H1 (cell line): Measurements from ENCODE around the gene EYA2. TPM values are rescaled to one million over a fixed set of nuclear protein-coding genes. Genes with fewer than 3 reads are reported as not detected.

ENCODE experiments used
- CTCF ChIA-PET: fragments of 300-600 bp; sonication (Branson Sonifier 250); formaldehyde crosslinking; loops from one replicate; lab custom pipeline; 2021; ENCODE audit not compliant: partially characterized antibody; lab: Charles Lee
- POLR2A ChIA-PET: fragments of 300-600 bp; sonication (Branson Sonifier 250); formaldehyde crosslinking; loops from one replicate; lab custom pipeline; 2021; ENCODE audit warnings: inconsistent platforms; ENCODE audit not compliant: partially characterized antibody; lab: Charles Lee
- DNase-seq, 2 experiments: peaks; one replicate each; pipeline versions ENCODE4 v3.0.0 to v3.0.0-alpha.2; 2010 to 2022; ENCODE audit warnings: low spot score in 2 of 2, low read depth in 1 of 2, mixed read lengths in 1 of 2
- FAIRE-seq: peaks from 2 replicates; lab custom pipeline; 2011; peaks lifted over from hg19 to GRCh38; lab: Jason Lieb, UNC
- H2AFZ ChIP-seq: 2 replicates; pipeline ENCODE4 v1.8.1; 2012; ENCODE audit warnings: low read length, inconsistent platforms
- H2AK5ac ChIP-seq: 2 replicates; pipeline ENCODE4 v1.6.1; 2013; ENCODE audit warnings: low read depth, low read length
- H2BK120ac ChIP-seq: replicated peaks from 2 replicates; pipeline ENCODE3; 2013; ENCODE audit warnings: low read depth, low read length, inconsistent platforms
- H2BK12ac ChIP-seq: 2 replicates; pipeline ENCODE4 v1.6.1; 2013; ENCODE audit warnings: low read depth, low read length
- H2BK15ac ChIP-seq: 2 replicates; pipeline ENCODE4 v1.6.1; 2013; ENCODE audit warnings: low read length
- H2BK20ac ChIP-seq: 2 replicates; pipeline ENCODE4 v1.6.1; 2013; ENCODE audit warnings: low read length
- H2BK5ac ChIP-seq: 2 replicates; pipeline ENCODE4 v1.6.1; 2013; ENCODE audit warnings: low read depth, low read length
- H3K14ac ChIP-seq: 2 replicates; pipeline ENCODE4 v1.6.1; 2013; ENCODE audit warnings: inconsistent platforms; ENCODE audit not compliant: insufficient read length
- H3K18ac ChIP-seq: 2 replicates; pipeline ENCODE4 v1.6.1; 2013; ENCODE audit warnings: low read length; ENCODE audit errors: extremely low read depth
- H3K23ac ChIP-seq: 2 replicates; pipeline ENCODE4 v1.6.1; 2013; ENCODE audit warnings: inconsistent platforms; ENCODE audit not compliant: insufficient read length
- H3K23me2 ChIP-seq: 2 replicates; pipeline ENCODE4 v1.6.1; 2013; ENCODE audit warnings: low read depth, low read length
- H3K27ac ChIP-seq: 2 replicates; pipeline ENCODE4 v1.6.1; 2011; ENCODE audit warnings: low read depth, low read length, inconsistent platforms
- H3K27me3 ChIP-seq, 4 experiments: replicated peaks in 1 of 4; 1 replicate in 1 of 4; 2 replicates in 3 of 4; pipeline versions ENCODE4 v1.6.1 to v1.8.1; 2011 to 2013; ENCODE audit warnings: low read length in 3 of 4, mild to moderate bottlenecking in 3 of 4, inconsistent platforms in 2 of 4, mixed read lengths in 2 of 4, moderate library complexity in 1 of 4; ENCODE audit not compliant: control insufficient read depth in 3 of 4, insufficient read depth in 3 of 4; ENCODE audit errors: extremely low read depth in 1 of 4
- H3K36me3 ChIP-seq, 4 experiments: 2 replicates each; pipeline versions ENCODE4 v1.6.1 to v1.8.1; 2011 to 2013; ENCODE audit warnings: mild to moderate bottlenecking in 4 of 4, low read length in 3 of 4, moderate library complexity in 2 of 4, control low read depth in 1 of 4, inconsistent platforms in 1 of 4; ENCODE audit not compliant: insufficient read depth in 4 of 4, control insufficient read depth in 2 of 4
- H3K4ac ChIP-seq: replicated peaks from 2 replicates; pipeline ENCODE3; 2013; ENCODE audit warnings: low read length, low read depth, mixed read lengths, inconsistent platforms; ENCODE audit not compliant: insufficient read length
- H3K4me1 ChIP-seq, 4 experiments: replicated peaks in 1 of 4; 1 replicate in 1 of 4; 2 replicates in 3 of 4; pipeline versions ENCODE4 v1.6.1 to v1.8.1; 2011 to 2013; ENCODE audit warnings: low read length in 3 of 4, inconsistent platforms in 2 of 4, mixed read lengths in 1 of 4; ENCODE audit not compliant: insufficient read depth in 4 of 4, control insufficient read depth in 3 of 4
- H3K4me2 ChIP-seq, 2 experiments: 2 replicates each; pipeline versions ENCODE4 v1.6.1 to v1.8.1; 2011 to 2013; ENCODE audit warnings: low read depth in 2 of 2, low read length in 2 of 2, control low read depth in 1 of 2, inconsistent platforms in 1 of 2, mild to moderate bottlenecking in 1 of 2; ENCODE audit not compliant: insufficient read depth in 1 of 2
- H3K4me3 ChIP-seq, 4 experiments: fragments of 200-600, 300-600 bp in 1 of 4; sonication (generic), shearing (Covaris generic), sonication (Bioruptor Twin) in 1 of 4; 2 replicates each; pipeline versions ENCODE4 v1.5.1 to v1.8.1; 2011 to 2016; ENCODE audit warnings: low read length in 4 of 4, low read depth in 3 of 4, control low read depth in 2 of 4, inconsistent platforms in 2 of 4, mild to moderate bottlenecking in 2 of 4, mixed read lengths in 1 of 4, moderate library complexity in 1 of 4; ENCODE audit not compliant: insufficient read depth in 2 of 4; ENCODE audit errors: extremely low read depth in 1 of 4
- H3K56ac ChIP-seq: replicated peaks from 2 replicates; pipeline ENCODE3; 2013; ENCODE audit warnings: low read depth, mild to moderate bottlenecking, mixed read lengths, low read length, inconsistent platforms; ENCODE audit not compliant: insufficient read length
- H3K79me1 ChIP-seq: 2 replicates; pipeline ENCODE4 v1.6.1; 2013; ENCODE audit warnings: low read depth, low read length, control low read depth
- H3K79me2 ChIP-seq, 2 experiments: 2 replicates each; pipeline versions ENCODE4 v1.6.1 to v1.8.1; 2012 to 2013; ENCODE audit warnings: low read length in 2 of 2, mild to moderate bottlenecking in 2 of 2, inconsistent platforms in 1 of 2; ENCODE audit not compliant: insufficient read depth in 2 of 2, control insufficient read depth in 1 of 2
- H3K9ac ChIP-seq, 4 experiments: replicated peaks in 1 of 4; 1 replicate in 1 of 4; 2 replicates in 3 of 4; pipeline versions ENCODE4 v1.6.1 to v1.8.1; 2011 to 2013; ENCODE audit warnings: low read depth in 3 of 4, low read length in 3 of 4, control low read depth in 2 of 4, mild to moderate bottlenecking in 2 of 4, moderate library complexity in 2 of 4, inconsistent platforms in 1 of 4; ENCODE audit errors: extremely low read depth in 1 of 4
- H3K9me3 ChIP-seq, 2 experiments: 2 replicates each; pipeline versions ENCODE4 v1.6.1 to v1.8.1; 2012 to 2013; ENCODE audit warnings: mild to moderate bottlenecking in 2 of 2, moderate library complexity in 2 of 2, control low read depth in 1 of 2, inconsistent platforms in 1 of 2, low read depth in 1 of 2, low read length in 1 of 2, mixed read lengths in 1 of 2; ENCODE audit not compliant: insufficient read depth in 2 of 2
- H4K20me1 ChIP-seq, 2 experiments: replicated peaks in 1 of 2; 2 replicates each; pipeline versions ENCODE3 to v1.8.1; 2011 to 2013; ENCODE audit warnings: inconsistent platforms in 2 of 2, low read length in 2 of 2, mild to moderate bottlenecking in 1 of 2; ENCODE audit not compliant: insufficient read depth in 2 of 2, control insufficient read depth in 1 of 2
- H4K5ac ChIP-seq: 2 replicates; pipeline ENCODE4 v1.6.1; 2013; ENCODE audit warnings: low read length, low read depth, mixed read lengths, inconsistent platforms; ENCODE audit not compliant: insufficient read length
- H4K8ac ChIP-seq: 2 replicates; pipeline ENCODE4 v1.8.0; 2013; ENCODE audit warnings: mild to moderate bottlenecking, moderate library complexity, low read length, inconsistent platforms; ENCODE audit not compliant: insufficient read depth; ENCODE audit errors: extremely low read depth
- H4K91ac ChIP-seq: replicated peaks from 2 replicates; pipeline ENCODE3; 2013; ENCODE audit warnings: low read length, mixed read lengths, inconsistent platforms; ENCODE audit not compliant: insufficient read length
- EP300 ChIP-seq, 2 experiments: IDR thresholded peaks; 1 replicate in 1 of 2; 2 replicates in 1 of 2; pipeline ENCODE4 v1.6.1; 2011 to 2012; ENCODE audit warnings: low read depth in 2 of 2, low read length in 2 of 2, mild to moderate bottlenecking in 2 of 2, borderline replicate concordance in 1 of 2, inconsistent platforms in 1 of 2, moderate library complexity in 1 of 2
- KDM5A ChIP-seq: fragments of 200-600 bp; IDR thresholded peaks from 2 replicates; pipeline ENCODE4 v1.7.1; 2012; ENCODE audit warnings: mild to moderate bottlenecking, low read length, inconsistent platforms, mixed read lengths
- NRF1 ChIP-seq: IDR thresholded peaks from 2 replicates; pipeline ENCODE4 v1.6.1; 2011; ENCODE audit warnings: mild to moderate bottlenecking, low read depth, low read length, improper control_type of control experiment
- WGBS, 2 experiments: shearing (Covaris generic) in 1 of 2; methylation state at CpG; one replicate each; pipeline versions ENCODE4 v1.1.6 to v1.1.7; 2013 to 2015; ENCODE audit warnings: low lambda C conversion rate in 2 of 2, mixed read lengths in 2 of 2, inconsistent platforms in 1 of 2, low coverage in 1 of 2, missing lambda C conversion rate in 1 of 2; ENCODE audit not compliant: insufficient replicate concordance in 2 of 2, insufficient coverage in 1 of 2, insufficient read length in 1 of 2; ENCODE audit errors: extremely low coverage in 1 of 2, missing lambda C conversion rate in 1 of 2; 5-methylcytosine and 5-hydroxymethylcytosine counted together
- polyA plus RNA-seq, 7 experiments: library from polyadenylated mRNA; depleted of rRNA in 3 of 7; stranded (reverse) in 5 of 7; unstranded in 2 of 7; fragments of >200 nt in 5 of 7; fragments of 200-250 nt in 2 of 7; gene quantifications; 1 replicate in 5 of 7; 2 replicates in 1 of 7; 4 replicates in 1 of 7; pipeline versions ENCODE4 v1.2.1 to v1.2.3, GENCODE V29; 2011 to 2013; ENCODE audit warnings: missing spikeins in 2 of 7, mixed read lengths in 2 of 7
- total RNA-seq: library from RNA; stranded (reverse); fragmentation: NEBNext Ultra II Directional; extraction: Animal tissue kit (Norgen Biotek cat#: 25700); gene quantifications from 2 replicates; pipeline ENCODE4 v1.2.1, GENCODE V29; 2021

The EYA2 gene
- total and polyA plus RNA-seq, 2 of the 8 experiments (the other 6 are each of a cell fraction or from before 2014, with no cell fraction given): 1.6 to 1.7 TPM

GRCh38 chr20:46933150-46933549 is 38.5 kb downstream of the EYA2 start:
- H3K27ac ChIP-seq: no peak overlapping the region
- no peak overlapping the region for H2BK5ac ChIP-seq
- no peak overlapping the region for H4K91ac ChIP-seq
- H2BK120ac ChIP-seq: no peak overlapping the region
- WGBS, 2 experiments: 83% methylated on average over 5 of the region's 5 CpGs; no CpG with 5 or more reads in 1 of the 2 experiments
- H3K4me1 ChIP-seq: peaks cover 0 to 5% (median 4%) of the 10 kb centered on the region in 4 experiments; a peak in 2 of 7 replicates
- no peak overlapping the region for H3K9ac ChIP-seq
- H3K23me2 ChIP-seq: no peaks in the 10 kb centered on the region; the same call in 1 of the 2 replicates
- H3K56ac ChIP-seq: no peak overlapping the region
- no peak overlapping the region for H2AFZ ChIP-seq
- H4K20me1 ChIP-seq: no peaks in the 10 kb centered on the region
- FAIRE-seq: no peak
- H2BK12ac ChIP-seq: no peak overlapping the region
- H3K4me3 ChIP-seq: no peak overlapping the region
- no peak for DNase-seq
- no peak overlapping the region for H4K8ac ChIP-seq
- no peak overlapping the region for H3K4ac ChIP-seq
- H3K79me2 ChIP-seq: no peaks in the 10 kb centered on the region
- H3K23ac ChIP-seq: no peak overlapping the region
- H2BK15ac ChIP-seq: no peak overlapping the region
- no peak overlapping the region for H4K5ac ChIP-seq
- no peak overlapping the region for H2AK5ac ChIP-seq
- no peak overlapping the region for H3K18ac ChIP-seq
- TF ChIP-seq NRF1 (no peak), EP300 (IDR thresholded peaks at IDR 0.05; ENCODE audit: borderline replicate concordance in 1 of 2, low read depth in 2 of 2, low read length in 2 of 2) (no peak), KDM5A (no peak)
- no peak overlapping the region for H2BK20ac ChIP-seq
- no peaks in the 10 kb centered on the region for H3K27me3 ChIP-seq
- no peaks in the 10 kb centered on the region for H3K9me3 ChIP-seq
- H3K79me1 ChIP-seq: 0 out of 2 replicates have a peak, but pooled peaks cover 2% of the 10 kb centered on the region
- no peak overlapping the region for H3K4me2 ChIP-seq
- CTCF ChIA-PET: interaction anchor here (1.2 to 1.6 kb wide), 2 partner anchors 181 to 190 kb away, joined by 3 read pairs; no protein-coding TSS in a partner anchor
- POLR2A ChIA-PET: no interaction called here
- no peak overlapping the region for H3K14ac ChIP-seq
- no peaks in the 10 kb centered on the region for H3K36me3 ChIP-seq
